CD14-positive monocyte (primary cell): ENCODE measurements around the gene ZNF32. TPM values are rescaled to one million over a fixed set of nuclear protein-coding genes. Genes with fewer than 3 reads are reported as not detected.

Experiments
- DNase-seq, 3 donors: peaks; one replicate each; pipeline ENCODE4 v3.0.0-alpha.2; 2011 to 2022
- H2AFZ ChIP-seq: 2 replicates; pipeline ENCODE4 v1.6.0; 2012; ENCODE audit warnings: mild to moderate bottlenecking, low read depth, low read length, inconsistent platforms; ENCODE audit not compliant: insufficient read depth, poor library complexity, severe bottlenecking
- H3K27ac ChIP-seq, 2 donors: 1 replicate in 1 of 2; 2 replicates in 1 of 2; pipeline ENCODE4 v1.5.1; 2012 to 2013; ENCODE audit warnings: low read length in 2 of 2, control low read depth in 1 of 2, inconsistent platforms in 1 of 2, low read depth in 1 of 2, mild to moderate bottlenecking in 1 of 2
- H3K27me3 ChIP-seq, 2 donors: one replicate each; pipeline versions ENCODE4 v1.6.0 to v1.6.1; 2011 to 2013; ENCODE audit warnings: low read length in 2 of 2; ENCODE audit not compliant: control insufficient read depth in 2 of 2, insufficient read depth in 2 of 2
- H3K36me3 ChIP-seq, 2 donors: replicated peaks in 1 of 2; 1 replicate in 1 of 2; 2 replicates in 1 of 2; pipeline versions ENCODE4 v1.5.1 to v1.6.1; 2012 to 2013; ENCODE audit warnings: low read length in 2 of 2, control low read depth in 1 of 2, inconsistent platforms in 1 of 2, mild to moderate bottlenecking in 1 of 2; ENCODE audit not compliant: insufficient read depth in 2 of 2, control insufficient read depth in 1 of 2
- H3K4me1 ChIP-seq, 2 donors: 1 replicate in 1 of 2; 2 replicates in 1 of 2; pipeline versions ENCODE4 v1.5.1 to v1.6.1; 2012 to 2013; ENCODE audit warnings: low read length in 2 of 2, control low read depth in 1 of 2, inconsistent platforms in 1 of 2, mild to moderate bottlenecking in 1 of 2, moderate library complexity in 1 of 2; ENCODE audit not compliant: insufficient read depth in 2 of 2, control insufficient read depth in 1 of 2
- H3K4me2 ChIP-seq: replicated peaks from 2 replicates; pipeline ENCODE3; 2012; ENCODE audit warnings: low read length, moderate library complexity, mild to moderate bottlenecking; ENCODE audit not compliant: poor library complexity, severe bottlenecking; ENCODE audit errors: extremely low read depth
- H3K4me3 ChIP-seq, 3 experiments: fragments of 200-600 bp in 1 of 3; sonication (generic) in 1 of 3; replicated peaks in 1 of 3; 1 replicate in 2 of 3; 2 replicates in 1 of 3; pipeline ENCODE4 v1.5.1; 2011 to 2013; ENCODE audit warnings: low read length in 3 of 3, mild to moderate bottlenecking in 3 of 3, control low read depth in 2 of 3, low read depth in 2 of 3, inconsistent platforms in 1 of 3, moderate library complexity in 1 of 3
- H3K79me2 ChIP-seq: 2 replicates; pipeline ENCODE4 v1.6.0; 2012; ENCODE audit warnings: mild to moderate bottlenecking, control low read depth, inconsistent platforms, low read length, moderate library complexity; ENCODE audit not compliant: insufficient read depth
- H3K9ac ChIP-seq: 2 replicates; pipeline ENCODE4 v1.6.0; 2017; ENCODE audit warnings: low read length, mild to moderate bottlenecking; ENCODE audit not compliant: insufficient read depth, poor library complexity, severe bottlenecking
- H3K9me3 ChIP-seq, 2 donors: replicated peaks in 1 of 2; 1 replicate in 1 of 2; 2 replicates in 1 of 2; pipeline versions ENCODE4 v1.5.1 to v1.6.1; 2012 to 2013; ENCODE audit warnings: low read length in 2 of 2, control low read depth in 1 of 2; ENCODE audit not compliant: control insufficient read depth in 1 of 2, insufficient read depth in 1 of 2
- H4K20me1 ChIP-seq: 2 replicates; pipeline ENCODE4 v1.6.0; 2012; ENCODE audit warnings: mild to moderate bottlenecking, low read length, control low read depth, moderate library complexity; ENCODE audit not compliant: insufficient read depth
- H3K27ac Mint-ChIP-seq, 7 donors: one replicate each; pipeline ENCODE4 v1.8.0; 2020; ENCODE audit warnings: mild to moderate bottlenecking in 7 of 7, mixed read lengths in 7 of 7, moderate library complexity in 6 of 7, inconsistent platforms in 2 of 7
- H3K27me3 Mint-ChIP-seq, 3 donors: one replicate each; pipeline ENCODE4 v1.8.0; 2021 to 2022; ENCODE audit warnings: low read depth in 3 of 3, mild to moderate bottlenecking in 3 of 3, mixed read lengths in 3 of 3, moderate library complexity in 3 of 3, inconsistent platforms in 1 of 3
- H3K36me3 Mint-ChIP-seq, 2 donors: one replicate each; pipeline ENCODE4 v1.8.0; 2020; ENCODE audit warnings: mixed read lengths in 2 of 2, inconsistent platforms in 1 of 2, mild to moderate bottlenecking in 1 of 2
- H3K4me1 Mint-ChIP-seq: one replicate; pipeline ENCODE4 v1.8.0; 2020; ENCODE audit warnings: mild to moderate bottlenecking, mixed read lengths
- H3K4me3 Mint-ChIP-seq, 2 donors: one replicate each; pipeline ENCODE4 v1.8.0; 2020; ENCODE audit warnings: mild to moderate bottlenecking in 2 of 2, mixed read lengths in 2 of 2, moderate library complexity in 1 of 2
- H3K9me3 Mint-ChIP-seq, 7 donors: one replicate each; pipeline ENCODE4 v1.8.0; 2020 to 2022; ENCODE audit warnings: mixed read lengths in 7 of 7, mild to moderate bottlenecking in 6 of 7, moderate library complexity in 6 of 7, inconsistent platforms in 2 of 7
- WGBS: methylation state at CpG from one replicate; pipeline ENCODE4 v1.1.5; 2013; ENCODE audit warnings: missing lambda C conversion rate; ENCODE audit not compliant: insufficient coverage; 5-methylcytosine and 5-hydroxymethylcytosine counted together
- intact Hi-C, 2 donors: fragments of 100-400 bp; cut with micrococcal nuclease; formaldehyde crosslinking; loops; one replicate each; pipeline versions ENCODE4 v1.15.0 to v1.15.1; 2023
- polyA plus RNA-seq, 3 donors: library from polyadenylated mRNA; depleted of rRNA in 1 of 3; unstranded in 2 of 3; stranded (reverse) in 1 of 3; fragments of 300-500 nt in 2 of 3; fragments of >200 nt in 1 of 3; fragmentation: Illumina TruSeq in 2 of 3; gene quantifications; 1 replicate in 2 of 3; 2 replicates in 1 of 3; pipeline ENCODE4 v1.2.3, GENCODE V29; 2012 to 2021
- TF ChIP-seq, protein P1 (sequence below): fragments of 200-600 bp; IDR thresholded peaks from one replicate; pipeline ENCODE4 v1.8.0; 2022; ENCODE audit warnings: antibody characterized with exemption, mild to moderate bottlenecking

The ZNF32 gene
- polyA plus RNA-seq, 3 donors: 16.7 to 33.6 (median 33.0) TPM

DNA sequence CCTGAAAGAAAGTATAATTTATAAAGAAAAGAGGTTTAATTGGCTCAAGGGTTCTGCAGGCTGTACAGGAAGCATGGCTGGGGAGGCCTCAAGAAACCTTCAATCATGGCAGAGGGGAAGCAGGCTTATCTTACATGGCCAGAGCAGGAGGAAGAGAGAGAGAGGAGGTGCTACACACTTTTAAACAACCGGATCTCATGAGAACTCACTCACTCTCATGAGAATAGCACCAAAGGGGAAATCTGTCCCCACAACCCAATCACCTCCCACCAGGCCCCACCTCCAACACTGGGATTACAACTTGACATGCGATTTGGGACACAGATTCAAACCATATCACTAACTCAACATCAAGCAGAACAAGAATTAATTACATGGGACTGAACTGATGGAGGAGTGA lies 49.3 kb downstream of the ZNF32 start:
- no peak overlapping the region for H3K27ac Mint-ChIP-seq

DNA sequence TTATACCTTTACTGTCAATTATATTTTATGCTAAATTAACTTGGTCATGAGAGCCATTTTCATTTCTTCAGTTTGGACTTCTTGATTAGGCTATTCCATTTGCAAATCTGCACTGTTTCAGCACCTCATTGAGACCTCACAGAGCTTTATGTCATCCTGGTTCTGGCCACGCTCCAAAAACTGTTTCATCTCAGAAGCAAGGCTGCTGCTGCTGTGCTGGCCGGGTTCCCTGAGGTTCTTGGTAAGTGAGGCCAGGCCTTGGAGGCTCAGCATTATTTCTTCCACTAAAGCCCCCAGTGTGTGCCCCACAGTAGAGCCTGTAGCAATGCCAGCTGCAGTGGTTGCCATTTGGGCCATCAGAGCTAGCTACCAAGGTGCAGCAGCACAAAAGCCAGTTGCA lies 50.2 kb downstream of the ZNF32 start:
- Histone ChIP-seq H3K79me2 (no peaks in the 10 kb centered on the region), H3K9me3 (peaks cover 0 to 7% of the 10 kb centered on the region in 2 donors), H3K9ac (no peak overlapping the region), H2AFZ (no peak overlapping the region), H4K20me1 (no peaks in the 10 kb centered on the region), H3K4me1 (peaks cover 17 to 25% of the 10 kb centered on the region in 2 donors), H3K4me2 (no peak overlapping the region), H3K4me3 (no peak overlapping the region), H3K36me3 (no peaks in the 10 kb centered on the region), H3K27ac (no peak overlapping the region), H3K27me3 (no peaks in the 10 kb centered on the region)
- intact Hi-C loops: no loop called here
- H3K4me3 Mint-ChIP-seq: no peak overlapping the region
- no peak overlapping the region for H3K27ac Mint-ChIP-seq
- DNase-seq: no peak
- H3K36me3 Mint-ChIP-seq: no peaks in the 10 kb centered on the region
- TF ChIP-seq, protein P1, sequence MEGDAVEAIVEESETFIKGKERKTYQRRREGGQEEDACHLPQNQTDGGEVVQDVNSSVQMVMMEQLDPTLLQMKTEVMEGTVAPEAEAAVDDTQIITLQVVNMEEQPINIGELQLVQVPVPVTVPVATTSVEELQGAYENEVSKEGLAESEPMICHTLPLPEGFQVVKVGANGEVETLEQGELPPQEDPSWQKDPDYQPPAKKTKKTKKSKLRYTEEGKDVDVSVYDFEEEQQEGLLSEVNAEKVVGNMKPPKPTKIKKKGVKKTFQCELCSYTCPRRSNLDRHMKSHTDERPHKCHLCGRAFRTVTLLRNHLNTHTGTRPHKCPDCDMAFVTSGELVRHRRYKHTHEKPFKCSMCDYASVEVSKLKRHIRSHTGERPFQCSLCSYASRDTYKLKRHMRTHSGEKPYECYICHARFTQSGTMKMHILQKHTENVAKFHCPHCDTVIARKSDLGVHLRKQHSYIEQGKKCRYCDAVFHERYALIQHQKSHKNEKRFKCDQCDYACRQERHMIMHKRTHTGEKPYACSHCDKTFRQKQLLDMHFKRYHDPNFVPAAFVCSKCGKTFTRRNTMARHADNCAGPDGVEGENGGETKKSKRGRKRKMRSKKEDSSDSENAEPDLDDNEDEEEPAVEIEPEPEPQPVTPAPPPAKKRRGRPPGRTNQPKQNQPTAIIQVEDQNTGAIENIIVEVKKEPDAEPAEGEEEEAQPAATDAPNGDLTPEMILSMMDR: no peak
- H3K4me1 Mint-ChIP-seq: peaks cover 24% of the 10 kb centered on the region
- 86% methylated on average over 2 of the region's 2 CpGs for WGBS
- H3K27me3 Mint-ChIP-seq: peaks cover 0 to 2% (median 1%) of the 10 kb centered on the region in 3 donors
- peaks cover 3 to 19% (median 12%) of the 10 kb centered on the region in 7 donors for H3K9me3 Mint-ChIP-seq

More for the DNA sequence above, 49.3 kb downstream of the ZNF32 start:
- intact Hi-C loops: no loop called here
- peaks cover 0 to 7% of the 10 kb centered on the region in 2 donors for H3K9me3 ChIP-seq
- no peak overlapping the region for H3K9ac ChIP-seq
- Mint-ChIP-seq H3K4me3 (no peak overlapping the region), H3K4me1 (peaks cover 24% of the 10 kb centered on the region), H3K36me3 (no peaks in the 10 kb centered on the region), H3K9me3 (peaks cover 3 to 19% (median 12%) of the 10 kb centered on the region in 7 donors), H3K27me3 (peaks cover 0 to 2% (median 1%) of the 10 kb centered on the region in 3 donors)
- H3K79me2 ChIP-seq: no peaks in the 10 kb centered on the region
- H2AFZ ChIP-seq: no peak overlapping the region
- H3K4me2 ChIP-seq: no peak overlapping the region
- H3K27me3 ChIP-seq: no peaks in the 10 kb centered on the region
- no peak overlapping the region for H3K4me3 ChIP-seq
- H3K4me1 ChIP-seq: peaks cover 17 to 25% of the 10 kb centered on the region in 2 donors
- no peaks in the 10 kb centered on the region for H3K36me3 ChIP-seq
- TF ChIP-seq, protein P1: no peak
- no CpG with 5 or more reads among the region's 2 CpGs for WGBS
- no peaks in the 10 kb centered on the region for H4K20me1 ChIP-seq
- no peak for DNase-seq
- no peak overlapping the region for H3K27ac ChIP-seq
